Measurements from ENCODE around the gene MAT1A.
"Not testable (repeated sequence)": the region's sequence is repeated elsewhere in the genome, so short reads cannot be mapped to it uniquely, and the experiment has no call there.

Gene MAT1A

DNA sequence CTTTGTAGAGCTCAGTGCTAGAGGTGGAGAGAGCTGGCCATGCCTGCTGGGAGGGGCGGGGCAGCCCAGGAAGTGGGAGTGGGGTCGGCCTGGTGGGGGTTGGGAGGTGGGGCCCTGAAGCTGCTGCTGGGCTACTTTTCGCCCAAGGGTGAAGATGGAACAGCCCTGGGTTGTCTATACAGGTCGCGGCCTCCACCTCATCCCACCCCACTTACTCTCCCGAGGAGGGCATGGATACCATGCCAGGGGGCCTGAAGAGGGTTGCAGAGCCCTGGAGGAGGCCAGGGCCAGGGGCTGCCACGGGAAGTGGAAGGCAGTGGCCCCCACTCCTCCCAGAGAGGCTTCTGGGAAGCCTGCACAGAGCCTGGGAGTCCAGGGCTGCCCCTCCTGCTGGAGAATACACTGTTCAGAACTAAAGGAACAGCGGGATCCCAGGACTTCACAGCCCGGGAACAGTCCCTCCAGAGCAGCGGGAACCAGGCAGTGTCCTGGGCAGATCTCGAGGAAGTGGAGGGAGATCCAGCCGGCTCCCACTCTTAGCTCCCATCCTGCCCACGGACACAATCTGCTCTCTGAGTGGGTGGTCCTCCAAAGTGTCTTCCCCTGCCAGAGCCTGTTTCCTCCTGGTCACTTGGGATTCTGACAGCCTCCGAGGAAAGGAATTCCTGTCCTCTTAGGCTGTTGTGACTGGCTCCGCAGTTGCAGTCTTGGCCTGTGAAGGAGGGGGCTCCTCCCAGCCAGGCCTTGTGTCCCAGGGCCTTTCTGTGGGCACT is 23.5 kb downstream of the MAT1A start:
- TF ChIP-seq, protein P1, sequence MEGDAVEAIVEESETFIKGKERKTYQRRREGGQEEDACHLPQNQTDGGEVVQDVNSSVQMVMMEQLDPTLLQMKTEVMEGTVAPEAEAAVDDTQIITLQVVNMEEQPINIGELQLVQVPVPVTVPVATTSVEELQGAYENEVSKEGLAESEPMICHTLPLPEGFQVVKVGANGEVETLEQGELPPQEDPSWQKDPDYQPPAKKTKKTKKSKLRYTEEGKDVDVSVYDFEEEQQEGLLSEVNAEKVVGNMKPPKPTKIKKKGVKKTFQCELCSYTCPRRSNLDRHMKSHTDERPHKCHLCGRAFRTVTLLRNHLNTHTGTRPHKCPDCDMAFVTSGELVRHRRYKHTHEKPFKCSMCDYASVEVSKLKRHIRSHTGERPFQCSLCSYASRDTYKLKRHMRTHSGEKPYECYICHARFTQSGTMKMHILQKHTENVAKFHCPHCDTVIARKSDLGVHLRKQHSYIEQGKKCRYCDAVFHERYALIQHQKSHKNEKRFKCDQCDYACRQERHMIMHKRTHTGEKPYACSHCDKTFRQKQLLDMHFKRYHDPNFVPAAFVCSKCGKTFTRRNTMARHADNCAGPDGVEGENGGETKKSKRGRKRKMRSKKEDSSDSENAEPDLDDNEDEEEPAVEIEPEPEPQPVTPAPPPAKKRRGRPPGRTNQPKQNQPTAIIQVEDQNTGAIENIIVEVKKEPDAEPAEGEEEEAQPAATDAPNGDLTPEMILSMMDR (IDR thresholded peaks at IDR 0.05; ENCODE audit: insufficient read depth, missing control alignments) = no peak
- no peak for DNase-seq (ENCODE audit: insufficient read length, low spot score)
- FAIRE-seq = no peak

- DNase-seq (ENCODE audit: insufficient read length, low spot score) = no peak
- TF ChIP-seq, protein P1 (IDR thresholded peaks at IDR 0.05; ENCODE audit: insufficient read depth, missing control alignments) = no peak
- no peak for FAIRE-seq
These were observed 25.1 kb downstream of the MAT1A start for GRCh38 chr10:80264081-80265056.

- FAIRE-seq = no peak
- TF ChIP-seq, protein P1 (IDR thresholded peaks at IDR 0.05; ENCODE audit: insufficient read depth, missing control alignments) = no peak
- DNase-seq (ENCODE audit: insufficient read length, low spot score) = no peak
These were observed 28.0 kb downstream of the MAT1A start for GRCh38 chr10:80261316-80262030.

DNA sequence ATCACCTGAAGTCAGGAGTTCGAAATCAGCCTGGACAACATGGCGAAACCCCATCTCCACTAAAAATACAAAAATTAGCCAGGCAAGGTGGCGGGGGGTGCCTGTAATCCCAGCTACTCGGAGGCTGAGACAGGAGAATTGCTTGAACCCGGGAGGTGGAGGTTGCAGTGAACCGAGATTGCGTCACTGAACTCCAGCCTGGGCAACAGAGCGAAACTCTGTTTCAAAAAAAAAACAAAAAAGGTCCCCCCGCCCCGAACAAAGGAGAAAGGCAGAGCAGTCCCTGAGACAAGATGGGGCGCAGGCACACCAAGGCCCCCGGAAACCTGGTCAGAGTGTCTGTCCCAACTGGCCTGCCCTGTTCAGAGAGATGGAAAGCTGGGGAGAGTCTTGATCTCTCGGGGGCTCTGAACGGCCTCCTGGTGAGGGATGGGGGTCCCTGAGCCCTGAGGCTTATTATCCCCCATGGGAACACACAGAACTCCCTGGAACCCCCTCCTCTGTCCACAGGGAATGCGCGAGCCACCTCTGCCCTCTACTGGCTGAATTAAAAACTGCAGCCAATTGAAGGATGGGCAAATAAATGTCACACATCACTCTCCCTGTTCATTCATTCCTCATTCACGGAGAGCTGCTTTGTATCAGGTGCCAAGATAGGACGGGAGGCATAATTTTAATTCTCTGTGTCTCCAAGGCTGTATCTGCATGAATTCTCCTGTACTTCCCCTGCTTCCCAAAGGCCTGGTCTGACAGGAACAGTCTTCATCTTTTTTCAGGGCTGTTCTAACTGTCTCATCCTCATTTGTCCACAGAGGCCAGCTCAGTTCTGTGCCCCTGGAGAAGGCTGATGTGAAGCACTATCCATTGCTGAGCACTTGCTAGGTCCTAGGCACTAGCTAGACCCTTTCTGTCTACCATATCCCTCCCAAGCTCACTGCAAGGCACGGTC is 28.9 kb downstream of the MAT1A start:
- FAIRE-seq = no peak
- TF ChIP-seq, protein P1 (IDR thresholded peaks at IDR 0.05; ENCODE audit: insufficient read depth, missing control alignments) = peak; percentile 70

GRCh38 chr10:80259405-80259871 is 30.0 kb downstream of the MAT1A start:
- FAIRE-seq (no peak), DNase-seq (ENCODE audit: insufficient read length, low spot score) (no peak)
- TF ChIP-seq, protein P1 (IDR thresholded peaks at IDR 0.05; ENCODE audit: insufficient read depth, missing control alignments) = no peak

More for the DNA sequence above, 28.9 kb downstream of the MAT1A start:
- DNase-seq (ENCODE audit: insufficient read length, low spot score) = no peak

DNA sequence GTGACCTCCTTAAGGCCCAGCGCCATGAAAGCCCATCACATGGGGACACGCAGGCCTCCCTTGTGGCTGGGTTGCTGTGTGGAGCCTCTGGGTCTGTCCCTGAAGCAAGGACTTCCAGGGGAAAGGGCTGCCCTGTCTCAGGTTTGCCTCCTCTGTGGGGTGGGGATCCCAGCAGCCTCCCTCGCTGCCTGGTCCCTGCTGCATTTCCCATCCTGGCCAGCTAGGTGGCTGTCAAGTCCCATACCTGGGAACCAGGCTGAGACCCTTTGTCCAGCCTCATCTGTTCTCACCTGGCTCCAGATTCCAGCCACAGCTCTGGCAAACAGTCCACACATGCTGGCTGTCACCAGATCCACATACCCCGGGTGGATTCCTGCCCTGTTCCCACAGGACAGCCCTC is 32.7 kb downstream of the MAT1A start:
- not testable (repeated sequence) for DNase-seq (ENCODE audit: insufficient read length, low spot score); FAIRE-seq

DNA sequence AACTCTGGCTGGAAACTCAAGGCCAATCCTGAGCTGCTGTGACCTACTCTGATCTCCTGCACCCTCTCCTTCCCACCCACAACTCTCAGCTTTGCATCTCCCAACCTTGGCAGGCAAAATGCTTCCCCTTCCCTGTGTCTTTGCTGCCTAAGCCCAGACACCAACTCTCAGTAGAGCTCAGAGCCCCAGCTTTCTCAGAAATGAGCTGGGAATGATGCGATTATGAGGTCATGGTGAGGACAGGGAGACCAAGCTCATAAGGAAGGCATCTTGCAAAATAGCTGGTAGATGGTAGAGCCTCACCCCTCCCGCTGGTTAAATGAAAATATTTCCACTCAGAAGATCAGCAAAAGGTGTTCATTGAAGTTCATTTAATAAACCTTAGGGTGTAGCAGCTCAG is 34.7 kb downstream of the MAT1A start:
- not testable (repeated sequence) for FAIRE-seq; DNase-seq (ENCODE audit: insufficient read length, low spot score)

DNA sequence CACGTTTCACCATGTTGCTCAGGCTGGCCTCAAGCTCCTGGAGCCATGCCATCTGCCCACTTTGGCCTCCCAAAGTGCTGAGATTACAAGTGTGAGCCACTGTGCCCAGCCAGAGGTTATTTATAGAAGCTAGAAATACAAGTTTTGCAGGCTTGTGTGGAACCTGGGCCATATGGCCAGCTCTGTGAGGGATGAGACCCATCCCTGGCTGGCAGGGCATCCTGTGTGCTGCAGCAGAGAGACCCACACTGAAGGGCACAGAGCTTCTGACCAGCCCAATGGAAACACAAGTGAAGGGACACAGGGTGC is 35.5 kb downstream of the MAT1A start:
- DNase-seq (ENCODE audit: insufficient read length, low spot score); FAIRE-seq: not testable (repeated sequence)
